Renal cortical epithelial cell (primary cell): ENCODE data around the gene KCNMA1. TPM values are rescaled to one million over a fixed set of nuclear protein-coding genes. Genes with fewer than 3 reads are reported as not detected.

ENCODE experiments used
- DNase-seq: peaks from one replicate; pipeline ENCODE4 v3.0.0-alpha.2; 2011; ENCODE audit warnings: low read depth
- total RNA-seq: library from RNA; depleted of rRNA; stranded (reverse); fragments of >200 nt; gene quantifications from 2 replicates; pipeline ENCODE4 v1.2.3, GENCODE V29; 2014

KCNMA1 gene
- total RNA-seq, 1 donor from 2014 or later, result 12.9 TPM

DNA sequence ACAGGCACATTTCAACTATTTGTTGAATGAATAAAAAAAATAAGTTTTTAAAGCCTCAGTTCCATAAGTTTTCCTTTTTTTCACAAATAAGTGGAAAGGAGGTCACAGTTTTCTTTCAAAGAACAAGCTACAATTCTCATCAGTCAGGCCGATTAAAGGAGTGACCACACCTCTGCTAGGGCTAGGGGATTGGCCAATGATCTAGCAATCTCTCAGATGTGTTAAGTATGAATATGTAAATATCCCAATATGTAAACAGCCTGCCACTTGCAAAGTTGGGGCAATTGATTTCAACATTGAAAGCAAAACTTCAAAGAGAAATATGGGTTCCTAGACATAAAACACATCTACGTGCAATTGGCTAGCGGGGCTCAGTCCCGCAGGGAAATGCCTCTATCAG, 614.9 kb downstream of the KCNMA1 start:
- DNase-seq, result no peak

GRCh38 chr10:77021966-77022490, 615.6 kb downstream of the KCNMA1 start:
- no peak for DNase-seq

DNA sequence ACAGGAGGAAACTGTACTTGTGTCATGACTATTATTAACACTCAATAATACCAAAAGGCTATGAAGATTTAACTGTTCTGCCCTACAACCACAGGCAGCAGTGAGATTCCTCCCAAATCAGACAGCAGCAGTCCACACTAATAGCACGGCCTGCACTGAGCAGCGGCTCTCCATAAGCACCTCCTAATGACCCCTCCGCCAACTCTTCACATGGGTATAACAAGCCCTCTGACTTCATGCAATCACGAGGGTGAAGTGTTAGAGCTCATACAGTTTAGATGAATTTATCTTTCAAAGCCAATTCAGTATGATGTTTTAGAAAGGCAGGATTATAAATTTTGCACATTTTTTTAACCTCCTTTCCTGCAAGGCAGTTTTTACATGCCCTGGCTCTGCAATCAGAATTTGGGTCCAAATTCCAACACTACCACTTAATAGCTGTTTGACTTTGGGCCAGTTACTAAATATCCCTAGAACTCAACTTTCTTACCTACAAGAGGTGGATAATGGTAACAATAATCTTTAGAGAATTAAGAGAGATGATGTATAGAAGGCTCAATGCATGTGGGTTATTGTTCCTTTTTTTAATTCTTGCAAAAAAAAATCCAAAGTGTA, 617.1 kb downstream of the KCNMA1 start:
- DNase-seq, result no peak

GRCh38 chr10:77016855-77017254, 620.8 kb downstream of the KCNMA1 start:
- DNase-seq, result no peak

GRCh38 chr10:77016278-77016815, 621.3 kb downstream of the KCNMA1 start:
- DNase-seq, result no peak

GRCh38 chr10:77015360-77015759, 622.2 kb downstream of the KCNMA1 start:
- DNase-seq, result no peak

- DNase-seq, result no peak
Observed at GRCh38 chr10:77012812-77013500, 624.7 kb downstream of the KCNMA1 start.

DNA sequence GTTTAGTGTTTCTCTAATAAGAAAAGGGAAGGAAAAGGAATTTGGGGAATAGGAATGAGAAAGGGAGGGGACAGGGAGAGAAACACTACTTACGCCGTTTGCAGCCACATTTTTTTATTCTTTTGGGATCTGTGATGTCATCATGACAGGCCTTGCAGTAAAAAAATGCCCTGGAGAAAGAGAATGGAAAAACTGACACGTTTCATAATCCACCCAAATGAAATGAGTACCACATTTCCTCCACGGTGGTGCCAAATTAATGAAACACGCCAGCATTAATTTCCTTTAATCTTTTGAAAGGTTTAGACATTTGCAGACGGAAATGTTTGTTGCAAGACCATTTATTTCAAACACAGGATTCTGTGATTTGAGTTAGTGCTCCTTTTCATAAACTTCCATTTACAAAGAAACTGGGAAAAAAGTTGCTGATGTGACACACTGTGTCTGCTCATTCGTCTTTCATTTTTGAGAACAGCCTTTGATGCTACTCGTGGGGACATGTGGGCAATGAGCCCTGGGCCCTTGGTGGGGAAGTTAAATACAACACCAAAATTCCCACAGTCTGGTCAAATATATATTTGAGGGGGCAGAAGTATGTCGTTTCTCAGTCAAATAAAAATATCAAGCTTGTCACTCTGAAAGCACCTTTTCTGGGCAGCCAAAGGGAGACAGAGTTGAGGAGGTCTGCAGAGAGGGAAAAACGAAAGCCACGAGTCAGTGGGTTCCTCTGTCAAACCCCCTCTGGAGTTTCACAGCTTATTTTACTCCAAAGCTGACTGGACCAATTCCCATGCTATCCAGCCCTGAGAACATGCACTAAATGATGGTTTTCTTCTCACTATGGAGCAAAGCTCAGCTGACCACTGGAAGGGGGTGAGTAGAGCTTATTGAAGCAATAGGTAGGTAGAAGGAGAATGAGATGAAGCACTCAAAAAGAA, 625.5 kb downstream of the KCNMA1 start:
- no peak for DNase-seq

DNA sequence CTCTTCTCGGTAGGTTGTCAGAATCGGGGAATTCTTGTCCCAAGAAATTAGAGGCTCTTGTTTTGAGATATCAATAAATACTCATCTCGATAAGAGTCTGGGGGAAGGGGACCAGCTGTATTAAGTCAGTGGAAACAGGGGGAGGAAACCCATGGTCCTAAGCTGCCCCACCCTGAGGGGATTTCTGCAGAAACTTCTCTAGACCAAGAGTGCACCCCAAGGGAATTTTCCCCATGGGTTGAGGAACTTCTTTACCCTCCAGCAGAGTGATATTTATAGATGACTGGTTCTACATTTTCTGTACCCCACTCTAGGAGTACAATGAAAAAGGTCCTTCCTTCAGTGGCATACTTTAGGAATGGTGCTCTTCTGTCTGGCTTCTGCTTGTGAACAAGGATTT, 627.2 kb downstream of the KCNMA1 start:
- DNase-seq, result no peak

DNA sequence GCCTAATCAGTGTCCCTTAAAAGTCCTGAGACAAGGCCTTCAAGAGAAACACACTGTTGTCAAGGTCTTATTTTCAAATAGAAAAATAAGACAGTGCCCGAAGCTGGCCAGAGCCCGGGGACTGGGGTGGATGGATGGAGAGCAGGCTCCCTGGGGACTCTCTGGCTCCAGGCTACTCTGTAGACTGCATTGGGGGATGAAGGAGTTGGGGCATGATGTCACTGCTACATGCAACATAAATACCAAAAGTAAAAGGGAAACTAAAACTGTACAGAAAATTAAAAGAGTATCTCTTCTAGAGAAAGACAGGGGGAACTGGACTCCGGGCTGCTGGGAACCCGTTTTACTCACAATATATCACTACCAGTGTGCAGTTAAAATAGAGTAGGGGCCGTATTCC, 629.8 kb downstream of the KCNMA1 start:
- no peak for DNase-seq

GRCh38 chr10:77006836-77007511, 630.6 kb downstream of the KCNMA1 start:
- DNase-seq, result peak; percentile 2

DNA sequence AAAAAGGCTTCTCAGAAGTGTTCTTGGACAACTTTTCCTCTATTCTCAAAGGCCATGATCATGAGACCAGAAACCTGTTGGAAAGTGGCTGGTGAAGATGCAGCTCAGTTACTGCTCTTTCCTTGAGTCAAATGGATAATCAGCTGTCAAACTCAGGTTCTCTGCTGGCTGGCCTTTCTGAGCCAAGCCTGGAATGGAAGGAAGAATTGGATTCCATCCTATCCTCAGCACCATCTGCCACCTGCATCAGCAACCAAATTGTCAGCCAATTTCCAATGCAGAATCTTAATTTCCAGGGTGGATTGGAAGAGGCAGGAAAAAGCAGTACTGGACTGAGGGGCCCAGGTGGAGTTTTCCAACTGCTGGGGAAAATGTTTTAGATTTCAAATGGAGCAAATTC, 631.7 kb downstream of the KCNMA1 start:
- no peak for DNase-seq

GRCh38 chr10:77004917-77005564, 632.6 kb downstream of the KCNMA1 start:
- peak; percentile 40 for DNase-seq

- DNase-seq, result no peak
Observed at GRCh38 chr10:77002872-77003271, 634.7 kb downstream of the KCNMA1 start.

DNA sequence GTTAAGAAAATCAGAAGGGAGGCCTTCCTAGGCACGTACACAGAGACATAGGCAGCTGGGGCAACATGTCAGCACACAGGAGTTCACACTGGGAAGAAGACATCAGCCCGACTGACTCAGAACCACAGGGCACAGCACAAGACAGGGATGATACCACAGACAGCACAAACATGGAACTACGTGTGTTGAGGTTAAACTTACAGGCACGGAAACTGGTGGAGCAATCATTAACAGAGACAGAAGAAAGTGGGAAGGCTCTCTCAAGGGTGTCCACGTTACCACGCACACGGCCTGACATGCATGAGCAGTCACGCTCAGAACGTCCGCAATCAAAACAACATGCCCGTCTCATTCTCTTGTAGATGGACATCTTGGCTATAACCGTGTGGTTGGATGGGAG, 636.4 kb downstream of the KCNMA1 start:
- DNase-seq, result peak; percentile 92

DNA sequence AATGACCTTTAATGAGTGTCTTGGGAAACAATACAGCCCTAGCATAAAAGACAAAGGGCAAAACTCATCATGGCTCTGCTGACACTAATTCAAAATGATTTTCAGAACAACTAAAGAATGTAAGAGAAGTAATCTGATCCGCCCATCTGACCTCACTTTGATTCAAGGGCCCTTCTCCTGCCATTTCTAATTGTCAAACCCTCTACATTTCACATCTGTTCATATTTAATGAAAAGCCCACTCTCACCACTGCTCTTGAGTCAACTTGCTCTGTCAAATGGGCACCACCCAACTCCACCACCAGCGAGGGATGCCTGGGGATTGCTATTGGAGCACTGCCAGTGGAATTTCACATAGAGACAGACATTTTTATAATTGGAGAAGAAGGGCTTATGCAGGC, 639.2 kb downstream of the KCNMA1 start:
- DNase-seq, result no peak

DNA sequence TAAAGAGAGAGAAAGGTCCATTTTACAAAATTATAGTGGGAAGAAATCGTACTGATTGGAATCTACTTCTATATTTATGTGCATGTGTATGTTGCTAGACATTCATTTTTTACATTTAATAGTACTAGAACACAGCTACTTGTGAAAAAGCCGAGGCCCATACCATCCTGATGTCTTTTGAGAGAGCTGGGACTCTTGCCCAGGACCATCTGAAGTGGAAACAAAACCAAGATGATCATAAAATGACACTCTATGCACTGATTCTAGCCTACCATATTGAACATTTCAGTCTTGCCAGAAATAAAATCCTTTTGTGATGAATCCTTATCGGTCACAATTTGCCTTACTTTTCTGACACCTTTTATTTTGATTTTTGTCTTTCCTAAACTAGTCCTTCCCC, 640.0 kb downstream of the KCNMA1 start:
- DNase-seq, result no peak

DNA sequence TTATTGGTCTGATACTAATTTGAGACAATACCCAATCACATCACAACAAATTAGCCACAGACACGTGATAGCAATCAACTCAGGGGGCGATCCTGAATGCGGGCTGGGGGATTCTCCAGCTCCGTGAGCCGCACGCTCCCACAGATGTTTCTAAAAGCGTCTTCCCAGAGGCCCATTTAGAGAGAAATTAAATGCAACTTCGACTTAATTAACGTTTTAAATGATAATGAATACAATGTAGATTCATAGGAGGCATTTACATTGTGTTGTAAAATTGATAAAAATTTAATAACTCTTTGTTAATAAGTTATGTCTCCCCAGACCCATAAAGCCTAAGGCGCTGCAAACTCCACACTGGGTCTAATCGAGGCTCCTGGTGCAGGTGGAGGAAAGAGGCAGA, 642.6 kb downstream of the KCNMA1 start:
- no peak for DNase-seq

DNA sequence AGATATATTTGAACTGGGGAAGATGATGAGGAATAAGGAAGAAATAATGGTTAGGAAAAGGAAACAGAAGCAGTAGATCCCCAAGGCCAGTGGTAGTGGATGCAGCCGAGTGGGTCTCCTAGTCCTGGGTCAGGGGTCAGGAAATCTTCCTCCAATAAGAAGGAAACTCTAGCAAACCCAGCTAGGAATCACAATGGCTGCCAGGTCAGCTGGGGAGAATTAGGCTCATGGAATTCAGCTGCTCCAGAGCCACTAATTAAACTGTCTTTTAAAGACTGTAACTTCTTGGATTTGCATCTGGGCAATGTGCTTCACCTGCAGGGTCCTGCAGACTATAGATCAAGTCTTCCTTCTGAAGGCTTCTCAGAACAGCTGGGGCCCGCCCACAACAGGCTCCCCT, 644.4 kb downstream of the KCNMA1 start:
- no peak for DNase-seq

- DNase-seq, result no peak
Observed at GRCh38 chr10:76992467-76992866, 645.1 kb downstream of the KCNMA1 start.

DNA sequence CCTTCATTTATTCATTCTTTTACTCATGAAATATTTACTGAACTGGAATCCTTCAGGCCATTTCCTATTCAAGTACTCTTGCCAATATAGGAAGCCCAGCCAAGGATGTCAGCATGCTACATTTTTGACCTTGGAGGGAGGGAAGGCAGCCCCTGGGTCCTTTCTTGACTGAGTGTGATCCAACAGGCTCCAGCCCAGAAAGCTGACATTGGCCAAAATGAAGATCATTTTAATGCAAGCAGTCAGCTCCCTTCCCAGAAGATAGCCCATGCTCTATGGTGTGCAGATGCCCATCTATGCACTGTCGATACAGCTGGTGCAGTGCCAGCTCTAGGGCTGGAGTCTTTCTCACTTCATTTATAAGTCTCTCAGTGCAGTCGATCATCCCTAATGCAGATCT, 646.0 kb downstream of the KCNMA1 start:
- DNase-seq, result no peak
